NCI-H345 treated with DMSO at 0.1 percent for 48 hours (cell line): ENCODE results near the gene ADPRHL1.

Experiments used
- DNase-seq: peaks from one replicate; lab custom pipeline; 2025; ENCODE audit not compliant: unreplicated experiment; lab: John Stamatoyannopoulos, UW

ADPRHL1 gene

DNA sequence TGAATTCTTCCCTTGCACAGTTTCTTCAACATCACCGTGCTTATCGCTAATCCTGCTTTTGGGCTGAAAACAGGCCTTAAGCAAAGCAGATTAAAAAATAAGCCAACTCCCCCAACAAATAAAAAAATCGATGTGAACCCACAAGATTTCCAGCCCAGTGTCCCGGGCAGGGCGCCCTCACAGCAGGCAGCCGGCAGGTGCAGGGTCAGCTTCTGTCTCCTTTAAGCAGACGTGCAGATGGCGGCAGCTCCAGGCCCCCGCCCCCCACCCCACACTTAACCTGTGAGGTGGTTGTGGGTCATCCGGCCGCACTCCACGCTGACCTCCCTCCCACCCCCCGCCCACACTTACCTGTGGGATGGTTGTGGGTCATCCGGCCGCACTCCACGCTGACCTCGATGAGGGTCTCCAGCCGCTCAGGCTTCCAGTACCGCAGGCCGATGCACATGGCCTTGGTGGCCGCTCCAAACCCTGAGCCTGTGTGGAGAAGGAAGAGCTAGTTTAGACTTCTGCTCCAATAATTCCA, 19.8 kb downstream of the ADPRHL1 start:
- no peak for DNase-seq

DNA sequence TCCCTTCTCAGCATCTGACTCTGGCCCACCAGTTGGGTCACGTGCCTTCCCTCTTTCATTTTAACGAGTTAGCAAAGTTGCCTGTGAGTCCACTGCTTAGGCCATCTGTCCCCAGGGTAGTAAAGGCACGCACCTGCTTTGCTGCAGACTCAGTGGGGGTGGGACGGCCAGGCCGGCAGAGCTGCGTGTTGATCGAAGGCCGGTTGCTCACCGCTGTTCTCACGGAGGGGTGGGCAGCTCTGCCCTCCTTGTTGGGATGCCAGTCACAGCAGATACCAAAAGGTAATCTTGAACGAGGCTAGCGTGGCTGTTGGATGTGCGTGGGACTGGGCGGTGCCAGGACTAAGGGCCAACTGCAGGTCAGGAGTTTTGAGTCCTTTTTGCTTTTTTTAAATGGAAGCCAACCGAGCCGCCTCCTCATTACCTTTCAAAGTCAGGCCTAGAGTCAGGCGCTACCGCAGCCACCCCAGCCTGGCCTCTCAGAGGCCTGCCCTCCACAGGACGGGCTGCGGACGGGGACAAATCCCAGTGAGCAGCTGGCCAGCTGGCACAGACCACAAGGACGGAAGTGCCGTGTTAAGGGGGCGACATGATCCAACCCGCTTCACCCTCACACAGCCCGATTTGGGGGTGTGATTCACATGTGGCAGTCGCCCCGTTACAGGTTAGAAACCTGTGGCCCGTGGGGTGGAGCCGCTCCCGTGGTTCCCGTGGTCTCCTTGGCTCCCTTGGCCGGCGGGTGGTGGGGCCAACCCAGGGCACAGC, 20.6 kb downstream of the ADPRHL1 start:
- no peak for DNase-seq

DNA sequence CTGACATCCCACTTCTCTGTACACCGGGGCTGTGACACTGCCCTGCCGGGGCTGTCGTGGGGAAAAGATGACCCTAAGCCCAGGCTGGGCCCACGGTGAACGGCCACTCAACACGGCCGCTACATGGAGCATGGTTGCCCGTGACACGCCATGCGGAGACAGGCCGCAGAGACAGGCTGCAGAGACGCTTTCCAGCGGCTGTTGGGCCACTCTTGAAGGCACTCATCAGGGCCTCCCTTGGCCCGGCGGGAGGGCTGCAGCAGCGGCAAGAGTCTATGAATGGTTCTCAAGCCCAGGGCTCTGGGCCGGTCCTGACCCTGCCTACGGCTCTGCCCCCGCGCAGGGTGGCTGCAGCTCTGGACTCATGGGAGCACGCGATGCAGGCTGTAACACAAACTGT, 22.1 kb downstream of the ADPRHL1 start:
- DNase-seq = no peak

DNA sequence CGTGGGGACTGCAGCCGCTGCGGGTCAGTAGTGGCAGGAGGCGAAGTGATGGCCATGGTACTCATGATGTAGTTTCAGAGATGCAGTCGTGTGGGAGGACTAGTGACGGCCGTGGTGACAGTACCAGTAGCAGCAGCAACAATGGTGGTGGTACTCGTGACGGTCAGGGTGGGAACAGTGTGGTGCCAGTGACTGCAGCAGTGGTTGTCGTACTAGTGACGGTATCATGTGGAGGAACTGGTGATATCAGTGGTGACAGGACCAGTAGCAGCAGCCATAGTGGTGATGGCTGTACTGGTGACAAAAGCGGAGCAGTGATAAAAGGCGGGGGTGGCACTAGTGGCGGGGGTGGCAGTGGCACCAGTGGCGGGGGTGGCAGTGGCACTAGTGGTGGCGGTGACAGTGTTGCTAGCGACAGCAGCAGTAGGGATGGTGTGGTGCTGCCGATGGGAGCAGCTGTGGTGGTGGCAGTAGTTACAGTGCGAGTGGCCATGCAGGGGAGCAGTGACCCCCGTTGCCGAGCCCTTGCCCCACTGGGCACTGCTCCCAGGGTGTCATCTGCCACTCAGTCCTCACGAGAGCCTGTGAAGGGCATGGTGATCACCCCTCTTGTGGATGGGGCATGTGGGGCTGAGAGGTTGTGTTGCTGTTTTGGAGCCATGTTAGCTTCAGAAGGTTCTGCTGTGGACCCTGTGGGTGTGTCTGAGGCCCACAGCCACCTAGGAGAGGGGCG, 22.7 kb downstream of the ADPRHL1 start:
- DNase-seq = no peak

DNA sequence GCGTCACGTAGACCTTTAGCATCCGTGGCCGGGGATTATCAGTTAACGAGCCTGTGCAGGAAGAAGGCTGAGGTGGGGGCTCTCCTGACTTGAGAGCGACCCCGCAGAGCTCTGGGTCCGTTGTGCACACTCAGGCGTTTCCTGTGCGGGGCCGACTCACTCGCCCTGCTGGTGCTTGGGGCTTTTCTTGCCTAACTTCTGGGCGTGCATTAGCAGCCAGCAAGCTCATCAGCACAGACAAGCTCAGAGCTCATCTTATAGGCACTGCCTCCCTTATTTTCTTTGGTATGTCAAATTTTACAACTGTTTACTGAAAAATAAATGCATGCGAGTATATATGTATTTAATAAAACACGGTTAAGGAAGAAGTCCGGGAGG, 23.7 kb downstream of the ADPRHL1 start:
- DNase-seq = no peak

DNA sequence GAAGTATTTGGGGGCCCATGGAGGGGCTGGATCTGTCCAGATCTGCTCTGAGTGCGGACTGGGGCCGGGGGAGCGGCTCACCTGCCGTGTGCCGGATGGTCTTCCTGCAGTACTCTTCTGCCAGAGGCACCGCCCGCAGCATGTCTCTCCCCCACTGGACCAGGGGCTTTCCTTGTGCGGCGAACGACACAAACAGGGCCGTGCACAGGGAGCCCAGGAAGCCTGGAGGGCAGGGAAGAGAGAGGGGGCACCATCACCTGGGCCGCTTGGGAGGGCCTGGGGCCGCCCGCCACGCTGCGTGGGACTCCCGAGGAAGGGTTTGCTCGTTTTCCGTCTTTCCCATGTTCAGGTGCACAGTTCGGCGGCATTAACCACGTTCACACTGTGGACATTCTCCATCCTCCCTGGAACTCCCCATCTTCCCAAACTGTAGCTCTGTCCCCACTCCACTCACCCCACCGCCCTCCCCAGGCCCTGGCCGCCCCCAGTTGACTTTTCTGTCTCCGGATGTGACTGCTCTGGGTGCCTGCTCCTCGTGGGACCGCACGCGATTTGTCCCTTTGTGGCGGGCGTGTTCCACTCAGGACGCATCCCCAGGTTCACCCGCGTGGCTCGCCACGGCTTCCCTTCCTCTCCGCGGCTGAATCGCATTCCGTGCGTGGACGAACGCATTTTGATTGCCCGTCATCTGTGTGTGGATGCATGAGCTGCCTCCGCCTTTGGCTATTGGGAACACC, 24.2 kb downstream of the ADPRHL1 start:
- DNase-seq = no peak

DNA sequence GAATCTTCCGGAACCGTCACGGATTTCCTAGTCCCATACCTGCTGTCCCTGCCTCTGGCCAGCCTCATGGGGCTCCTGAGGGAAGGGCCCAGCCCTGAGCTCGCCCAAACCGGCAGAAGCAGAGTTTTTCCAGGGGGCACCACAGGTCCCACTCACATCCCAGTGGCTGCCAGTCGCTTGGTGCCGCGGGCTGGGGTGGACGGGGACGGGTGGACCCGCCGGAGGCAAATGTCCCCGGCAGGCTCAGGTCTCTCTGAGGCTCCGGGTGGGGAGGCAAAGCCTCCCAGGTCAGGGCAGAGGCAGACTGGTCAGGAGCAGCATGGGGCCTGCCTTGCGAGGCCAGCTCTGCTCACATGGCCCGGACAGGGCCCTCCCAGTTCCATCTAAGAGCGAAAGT, 24.8 kb downstream of the ADPRHL1 start:
- DNase-seq = no peak

DNA sequence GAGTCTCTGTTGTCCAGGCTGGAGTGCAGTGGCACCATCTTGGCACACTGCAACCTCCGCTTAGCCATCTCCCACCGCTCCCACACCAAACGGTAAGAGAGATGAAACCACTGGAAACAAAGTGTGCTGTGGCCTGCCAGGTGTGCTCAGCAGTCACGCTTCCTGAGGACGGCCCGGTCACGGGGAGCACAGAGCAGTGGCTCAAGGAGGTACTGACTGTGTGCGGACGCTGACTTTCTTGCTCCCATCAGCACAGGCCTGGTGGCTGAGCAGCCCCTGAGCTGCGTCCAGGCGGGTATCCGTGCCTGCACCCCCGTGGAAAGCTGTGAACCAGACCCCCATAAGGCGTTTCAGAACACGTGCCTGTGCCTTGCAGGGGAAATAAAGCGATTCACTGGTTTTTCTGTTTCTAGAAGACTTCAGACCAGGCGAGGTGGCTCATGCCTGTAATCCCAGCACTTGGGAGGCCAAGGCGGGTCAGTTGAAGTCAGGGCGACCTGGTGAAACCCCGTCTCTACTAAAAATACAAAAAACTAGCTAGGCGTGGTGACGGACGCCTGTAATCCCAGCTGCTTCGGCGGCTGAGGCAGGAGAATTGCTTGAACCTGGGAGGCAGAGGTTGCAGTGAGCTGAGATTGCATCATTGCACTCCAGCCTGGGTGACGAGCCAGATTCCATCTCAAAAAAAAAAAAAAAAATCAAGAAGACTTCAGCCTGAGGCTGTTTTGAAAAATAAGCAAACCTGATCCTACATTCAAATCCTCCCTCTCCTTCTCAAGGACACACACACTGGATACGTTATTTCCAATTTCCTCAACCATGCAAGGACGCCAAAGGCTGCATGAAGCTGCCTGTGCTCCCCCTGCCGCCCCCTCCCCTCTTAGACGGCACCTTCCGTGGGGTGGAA, 25.5 kb downstream of the ADPRHL1 start:
- no peak for DNase-seq

DNA sequence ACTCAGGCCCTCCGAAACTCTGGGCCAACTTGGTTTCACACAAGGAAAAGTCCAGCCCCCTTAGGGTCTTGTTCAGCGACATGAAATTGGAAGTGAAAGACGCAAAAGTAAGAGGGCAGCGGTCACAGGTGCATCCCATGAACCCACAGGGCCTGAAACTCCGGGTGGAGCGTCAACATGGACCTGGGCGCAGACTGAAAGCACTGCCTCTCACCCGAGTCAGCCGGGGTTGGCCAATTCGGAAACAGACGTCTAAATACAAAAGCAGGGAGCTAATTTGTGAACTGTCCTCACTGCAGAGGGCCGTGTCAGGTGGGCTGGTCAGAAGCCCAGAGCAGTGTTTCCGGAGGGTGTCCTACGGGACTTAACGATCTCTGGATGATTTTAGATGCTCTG, 26.7 kb downstream of the ADPRHL1 start:
- DNase-seq = no peak

DNA sequence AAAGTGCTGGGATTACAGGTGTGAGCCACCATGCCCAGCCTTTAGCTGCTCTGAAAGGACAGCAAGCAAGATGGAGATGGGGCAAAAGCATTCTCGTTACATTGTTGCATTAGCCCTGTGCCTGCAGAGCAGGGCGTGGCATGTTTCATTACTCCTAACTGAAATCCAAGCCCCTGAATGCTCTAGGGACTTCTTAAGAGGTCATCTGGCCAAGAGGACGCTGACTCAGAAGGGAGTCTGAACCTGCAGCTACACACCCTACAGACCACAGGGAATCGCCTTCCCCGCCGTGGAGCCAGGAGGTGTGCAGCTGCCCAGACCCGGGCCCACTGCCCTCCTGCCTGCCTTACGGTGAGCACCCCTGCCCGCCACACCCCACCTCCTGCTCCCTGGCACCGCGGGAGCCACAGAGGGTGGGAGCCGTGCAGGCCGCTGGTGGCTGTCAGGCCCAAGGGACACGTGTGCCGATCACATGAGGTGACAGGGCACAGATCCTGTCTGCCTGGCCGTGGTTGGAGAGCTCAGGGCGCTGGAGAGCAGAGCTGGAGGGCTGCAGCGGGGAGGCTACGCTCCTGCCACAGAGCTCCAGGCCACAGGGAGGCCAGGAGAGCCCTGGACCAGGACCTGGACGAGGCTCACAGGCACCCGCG, 27.2 kb downstream of the ADPRHL1 start:
- DNase-seq = no peak

DNA sequence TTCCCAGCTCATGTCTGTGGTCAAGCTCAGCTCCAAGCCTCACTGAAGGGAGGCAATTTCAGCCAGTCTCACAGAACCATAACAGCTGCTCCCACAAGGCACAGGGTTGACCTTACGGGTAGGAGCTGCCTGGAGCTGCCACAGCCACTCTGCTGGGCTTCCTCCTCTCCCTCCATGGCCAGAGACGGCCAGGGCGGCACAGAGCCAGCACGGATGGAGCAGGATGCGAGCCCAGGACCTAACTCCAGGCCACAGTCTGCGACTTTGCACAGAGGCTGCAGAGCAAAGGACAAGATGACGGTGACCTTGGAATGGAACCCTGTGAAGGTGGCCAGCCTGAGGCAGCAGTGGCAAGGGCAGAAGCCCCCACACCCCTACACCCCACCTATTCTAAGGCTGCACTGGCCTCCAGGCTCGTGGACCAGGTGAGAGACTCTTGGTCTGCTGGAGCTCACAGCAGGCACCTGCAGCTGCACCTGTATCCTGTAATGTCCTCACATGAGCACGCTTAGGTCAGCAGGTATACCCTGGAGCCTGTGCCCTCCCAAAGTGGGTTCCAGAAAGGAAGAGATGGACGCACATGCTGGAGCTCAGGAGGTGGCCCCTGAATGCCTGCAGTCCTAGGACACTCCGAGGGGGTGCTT, 29.6 kb downstream of the ADPRHL1 start:
- no peak for DNase-seq

DNA sequence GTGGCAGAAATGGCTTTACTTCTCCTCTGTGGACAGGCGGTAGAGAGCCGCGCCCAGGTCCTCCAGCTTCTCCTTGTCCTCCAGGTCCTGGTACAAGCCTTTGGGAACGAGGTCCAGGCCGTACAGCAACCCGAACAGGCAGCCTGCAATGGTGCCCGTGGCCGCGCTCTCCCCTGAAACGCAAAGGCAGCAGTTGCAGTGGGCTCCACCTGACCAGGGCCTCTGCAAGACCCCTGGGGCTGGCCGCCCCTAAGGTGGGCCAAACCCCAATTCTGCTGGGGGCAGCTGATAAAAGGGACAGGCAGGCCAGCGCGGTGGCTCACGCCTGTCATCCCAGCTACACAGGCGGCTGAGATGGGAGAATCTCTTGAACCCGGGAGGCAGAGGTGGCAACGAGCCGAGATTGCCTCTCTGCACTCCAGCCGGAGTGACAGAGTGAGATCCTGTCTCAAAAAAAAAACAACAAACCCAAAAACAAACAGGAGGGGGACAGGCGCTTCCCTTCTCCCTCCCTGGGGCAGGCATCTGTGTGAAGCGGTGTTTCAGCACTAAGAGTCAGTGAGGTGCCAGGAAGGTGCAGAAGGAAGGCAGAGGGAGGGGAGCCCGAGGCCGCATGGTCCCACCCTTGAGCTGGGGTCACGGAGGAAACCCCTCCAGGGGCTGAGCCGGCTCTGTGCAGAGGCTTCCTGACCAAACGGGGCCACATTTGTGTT, 30.3 kb downstream of the ADPRHL1 start:
- DNase-seq = no peak

DNA sequence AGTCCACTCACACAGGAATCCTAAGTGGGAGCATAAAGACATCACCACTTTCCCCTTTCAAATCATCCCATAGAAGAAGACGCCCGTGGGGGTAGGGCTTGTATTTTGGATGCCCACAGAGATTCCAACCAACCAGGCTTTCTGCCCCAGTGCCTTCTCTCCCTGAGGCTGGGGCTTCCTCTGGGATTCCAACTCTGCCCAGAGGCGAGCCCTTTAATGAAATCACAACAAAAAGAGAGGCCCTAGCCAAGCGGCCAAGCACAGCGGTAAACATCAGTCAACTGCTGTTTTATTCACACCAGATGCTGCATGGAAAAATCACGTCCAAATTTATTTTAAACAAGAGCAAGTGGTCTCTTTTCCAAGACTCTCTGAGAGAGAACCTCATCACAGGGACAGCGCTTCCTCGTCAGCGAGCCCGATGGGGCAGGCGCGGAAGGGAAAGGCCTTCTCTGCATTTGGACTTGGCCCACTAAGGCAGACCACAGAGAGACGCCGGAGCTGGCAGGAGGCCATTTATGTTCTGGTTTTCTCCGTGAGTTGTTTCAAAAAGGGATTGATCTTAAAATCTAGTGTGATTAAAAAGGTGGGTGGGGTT, 31.5 kb downstream of the ADPRHL1 start:
- DNase-seq = no peak

DNA sequence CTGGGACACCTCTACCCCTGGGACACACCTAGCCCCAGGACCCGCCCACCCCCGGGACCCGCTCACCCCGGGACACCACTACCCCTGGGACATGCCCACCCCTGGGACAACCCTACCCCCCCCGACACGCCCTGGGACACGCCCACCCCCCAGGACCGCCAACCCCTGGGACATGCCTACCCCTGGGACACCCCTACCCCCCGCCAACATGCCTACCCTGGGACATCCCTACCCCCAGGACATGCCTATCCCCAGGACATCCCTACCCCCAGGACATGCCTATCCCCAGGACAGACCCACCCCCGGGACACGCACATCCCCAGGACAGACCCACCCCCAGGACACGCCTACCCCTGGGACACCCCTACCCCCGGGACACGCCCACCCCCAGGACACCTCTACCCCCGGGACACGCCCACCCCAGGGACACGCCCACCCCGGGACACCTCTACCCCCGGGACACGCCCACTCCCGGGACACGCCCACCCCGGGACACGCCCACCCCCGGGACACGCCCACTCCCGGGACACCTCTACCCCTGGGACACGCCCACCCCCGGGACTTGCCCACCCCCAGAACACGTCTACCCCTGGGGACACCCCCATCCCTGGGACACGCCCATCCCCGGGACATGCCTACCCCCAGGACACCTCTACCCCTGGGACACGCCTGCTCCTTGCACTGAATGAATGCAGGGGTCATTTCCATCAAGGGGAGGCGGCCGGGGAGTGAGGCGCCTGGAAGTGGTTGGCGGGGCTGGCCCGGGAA, 32.3 kb downstream of the ADPRHL1 start:
- DNase-seq = no peak

DNA sequence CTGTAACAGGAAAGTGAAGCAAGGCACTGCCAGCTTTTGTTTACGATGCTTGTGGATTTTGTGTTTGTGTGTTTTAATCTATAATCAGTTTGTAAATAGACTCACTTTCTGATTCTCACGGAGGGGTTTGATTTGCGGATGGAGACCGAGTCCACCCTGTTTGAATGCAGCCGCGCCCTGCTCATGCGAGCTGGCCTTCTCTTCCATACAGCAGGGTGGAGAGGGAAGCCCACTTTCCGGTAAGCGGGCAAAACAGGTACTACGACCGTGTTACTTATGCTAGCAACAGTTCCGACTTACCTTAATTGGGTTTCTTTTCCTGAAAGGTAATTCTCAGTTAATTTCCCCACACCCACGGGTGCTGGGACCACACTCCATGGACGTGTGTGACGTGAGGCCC, 33.1 kb downstream of the ADPRHL1 start:
- no peak for DNase-seq

DNA sequence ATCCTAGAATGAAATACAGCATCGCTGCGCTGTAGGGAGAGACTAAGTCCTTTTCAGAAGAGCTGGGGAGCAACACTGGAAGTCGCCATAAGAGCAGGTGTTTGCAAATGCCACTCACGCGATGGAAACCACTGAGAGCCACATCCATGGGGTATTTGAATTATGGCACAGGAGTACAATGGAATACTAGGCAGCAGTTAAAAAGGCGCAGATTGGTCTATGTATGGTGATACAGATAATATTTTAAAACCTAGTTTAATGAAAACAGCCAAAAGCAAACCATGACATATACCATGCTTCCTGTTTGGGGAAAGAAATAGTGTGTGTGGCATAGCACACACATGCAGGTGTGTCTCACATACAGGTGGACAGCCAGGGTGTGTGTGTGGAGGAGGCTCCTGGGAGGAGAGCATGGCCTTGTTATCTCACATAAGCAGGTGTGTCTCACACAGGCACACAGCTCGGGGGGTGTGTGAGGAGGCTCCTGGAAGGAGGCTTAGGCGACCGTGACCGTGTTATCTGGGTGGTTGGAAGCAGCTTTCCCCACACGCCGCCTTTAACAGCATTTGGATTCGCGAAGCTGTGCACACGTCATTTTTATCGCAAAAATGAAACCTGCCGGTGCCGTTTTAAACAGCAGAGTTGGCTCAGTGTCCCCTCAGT, 33.6 kb downstream of the ADPRHL1 start:
- DNase-seq = no peak

DNA sequence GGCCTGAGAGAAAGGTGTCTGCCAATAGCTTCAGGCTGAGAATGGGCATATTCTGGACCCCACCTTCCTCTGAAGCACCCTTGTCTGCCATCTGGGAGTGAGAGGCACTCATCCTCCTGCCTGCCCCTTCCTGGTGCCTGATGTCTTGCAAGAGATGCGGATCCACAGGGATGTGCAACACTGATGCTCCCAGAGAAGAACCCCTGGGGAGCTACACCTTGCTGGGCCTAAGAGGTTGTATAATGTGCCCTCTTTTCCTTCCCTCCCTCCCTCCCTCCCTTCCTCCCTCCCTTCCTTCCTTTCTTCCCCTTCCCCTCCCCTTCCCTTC, 34.6 kb downstream of the ADPRHL1 start:
- no peak for DNase-seq
